B cell (primary cell): ENCODE data around the gene TRMU. TPM values are rescaled to one million over a fixed set of nuclear protein-coding genes. Genes with fewer than 3 reads are reported as not detected.

Experiments
- ATAC-seq: fragments of 200-7000 bp; cut with Tn5 transposase; one replicate; pipeline ENCODE4 v1.10.0; 2021; ENCODE audit warnings: low read depth, mild to moderate bottlenecking, moderate number of reproducible peaks, moderate library complexity
- CTCF ChIA-PET: fragments of 350-600 bp; sonication (Branson Sonifier 250); formaldehyde crosslinking; loops from one replicate; lab custom pipeline; 2021; ENCODE audit warnings: antibody characterized with exemption, inconsistent platforms; lab: Charles Lee
- POLR2A ChIA-PET: fragments of 350-600 bp; sonication (Branson Sonifier 250); formaldehyde crosslinking; loops from one replicate; lab custom pipeline; 2021; ENCODE audit warnings: antibody characterized with exemption; lab: Charles Lee
- DNase-seq: peaks from one replicate; pipeline ENCODE4 v3.0.0; 2013
- H2AFZ ChIP-seq: 2 replicates; pipeline ENCODE4 v1.6.1; 2012; ENCODE audit warnings: mild to moderate bottlenecking, low read depth, low read length; ENCODE audit not compliant: insufficient read depth, poor library complexity, severe bottlenecking
- H3K27ac ChIP-seq, 2 donors: 1 replicate in 1 of 2; 2 replicates in 1 of 2; pipeline ENCODE4 v1.5.1; 2012 to 2013; ENCODE audit warnings: low read length in 2 of 2, mild to moderate bottlenecking in 2 of 2, moderate library complexity in 1 of 2
- H3K27me3 ChIP-seq, 4 experiments: fragments of 200-600 bp in 1 of 4; sonication (generic) in 1 of 4; replicated peaks in 1 of 4; 1 replicate in 2 of 4; 2 replicates in 2 of 4; pipeline versions ENCODE4 v1.6.1 to v1.7.0; 2013 to 2016; ENCODE audit warnings: low read length in 3 of 4, mild to moderate bottlenecking in 2 of 4, mixed read lengths in 1 of 4, moderate library complexity in 1 of 4; ENCODE audit not compliant: insufficient read depth in 4 of 4, control insufficient read depth in 3 of 4; ENCODE audit errors: control extremely low read depth in 1 of 4
- H3K36me3 ChIP-seq, 2 experiments: replicated peaks in 1 of 2; 1 replicate in 1 of 2; 2 replicates in 1 of 2; pipeline versions ENCODE4 v1.6.1 to v1.7.1; 2013; ENCODE audit warnings: low read length in 1 of 2; ENCODE audit not compliant: insufficient read depth in 2 of 2, control insufficient read depth in 1 of 2; ENCODE audit errors: control extremely low read depth in 1 of 2, extremely low read depth in 1 of 2
- H3K4me1 ChIP-seq, 2 donors: fragments of 200-600 bp in 1 of 2; sonication (generic) in 1 of 2; 1 replicate in 1 of 2; 2 replicates in 1 of 2; pipeline versions ENCODE4 v1.5.1 to v1.6.1; 2013 to 2017; ENCODE audit warnings: low read length in 2 of 2; ENCODE audit not compliant: control insufficient read depth in 2 of 2, insufficient read depth in 2 of 2
- H3K4me2 ChIP-seq: replicated peaks from 2 replicates; pipeline ENCODE3; 2012; ENCODE audit warnings: mild to moderate bottlenecking, low read depth, low read length; ENCODE audit not compliant: poor library complexity, severe bottlenecking
- H3K4me3 ChIP-seq, 5 experiments: fragments of 200-600 bp in 1 of 5; sonication (generic) in 1 of 5; 1 replicate in 3 of 5; 2 replicates in 2 of 5; pipeline versions ENCODE4 v1.5.1 to v1.7.0; 2011 to 2016; ENCODE audit warnings: low read length in 4 of 5, mild to moderate bottlenecking in 4 of 5, low read depth in 2 of 5, control low read depth in 1 of 5, moderate library complexity in 1 of 5; ENCODE audit not compliant: insufficient read depth in 1 of 5; ENCODE audit errors: control extremely low read depth in 1 of 5, extremely low read depth in 1 of 5
- H3K79me2 ChIP-seq: fragments of 200-600 bp; sonication (generic); one replicate; pipeline ENCODE4 v1.6.0; 2016; ENCODE audit warnings: low read length; ENCODE audit not compliant: control insufficient read depth, insufficient read depth
- H3K9ac ChIP-seq: fragments of 200-600 bp; sonication (generic); 2 replicates; pipeline ENCODE4 v1.6.1; 2017; ENCODE audit warnings: mild to moderate bottlenecking, low read length, moderate library complexity
- H3K9me3 ChIP-seq, 3 donors: one replicate each; pipeline versions ENCODE4 v1.6.1 to v1.7.1; 2013; ENCODE audit warnings: low read length in 2 of 3; ENCODE audit not compliant: control insufficient read depth in 2 of 3, insufficient read depth in 1 of 3; ENCODE audit errors: control extremely low read depth in 1 of 3
- H4K20me1 ChIP-seq: 2 replicates; pipeline ENCODE4 v1.6.0; 2012; ENCODE audit warnings: mild to moderate bottlenecking, low read length; ENCODE audit not compliant: insufficient read depth, control insufficient read depth, poor library complexity, severe bottlenecking
- H3K27ac Mint-ChIP-seq: one replicate; pipeline ENCODE4 v1.8.0; 2021; ENCODE audit warnings: mixed read lengths
- H3K27me3 Mint-ChIP-seq: one replicate; pipeline ENCODE4 v1.8.0; 2021; ENCODE audit warnings: mixed read lengths
- H3K4me1 Mint-ChIP-seq: one replicate; pipeline ENCODE4 v1.8.0; 2021; ENCODE audit warnings: mixed read lengths
- H3K4me3 Mint-ChIP-seq: one replicate; pipeline ENCODE4 v1.8.0; 2021; ENCODE audit warnings: mixed read lengths
- H3K9me3 Mint-ChIP-seq: one replicate; pipeline ENCODE4 v1.8.0; 2022; ENCODE audit warnings: mixed read lengths; ENCODE audit not compliant: insufficient read depth
- CTCF ChIP-seq: fragments of 200-600 bp; IDR thresholded peaks from one replicate; pipeline ENCODE4 v1.8.0; 2022; ENCODE audit warnings: antibody characterized with exemption, mild to moderate bottlenecking
- EZH2 ChIP-seq: IDR thresholded peaks from 2 replicates; pipeline ENCODE4 v1.6.1; 2012; ENCODE audit warnings: borderline replicate concordance, low read depth, mild to moderate bottlenecking, moderate library complexity, low read length; ENCODE audit not compliant: insufficient read depth, poor library complexity, severe bottlenecking
- WGBS: methylation state at CpG from one replicate; pipeline ENCODE4 v1.1.5; 2013; ENCODE audit warnings: missing lambda C conversion rate; ENCODE audit not compliant: insufficient coverage; 5-methylcytosine and 5-hydroxymethylcytosine counted together
- intact Hi-C: fragments of 100-400 bp; cut with micrococcal nuclease; formaldehyde crosslinking; loops from one replicate; pipeline ENCODE4 v1.10.0; 2022
- polyA plus RNA-seq: library from polyadenylated mRNA; depleted of rRNA; stranded (reverse); fragments of >200 nt; gene quantifications from 2 replicates; pipeline ENCODE4 v1.2.3, GENCODE V29; 2012
- total RNA-seq, 2 donors: library from RNA; stranded (reverse); fragments of 120-200 nt in 1 of 2; gene quantifications; 1 replicate in 1 of 2; 2 replicates in 1 of 2; pipeline versions ENCODE4 v1.2.3 to v1.2.4, GENCODE V29; 2013 to 2022

The TRMU gene
- total and polyA plus RNA-seq, 2 donors (not counting 1 experiment from before 2014, with no cell fraction given), result 51.0 to 76.9 TPM

GRCh38 chr22:46378426-46379065 lies 43.0 kb downstream of the TRMU start:
- ChIA-PET CTCF (interaction anchor here (1.1 kb wide), 1 partner anchor 11 kb away, joined by 6 read pairs; no protein-coding TSS in a partner anchor), POLR2A (interaction anchor here (0.7 kb wide), 1 partner anchor 43 kb away, joined by 11 read pairs; no protein-coding TSS in a partner anchor)
- no peak overlapping the region for H3K4me3 Mint-ChIP-seq
- Histone ChIP-seq H3K9ac (no peak overlapping the region), H3K9me3 (peaks cover 0 to 37% (median 14%) of the 10 kb centered on the region in 3 donors), H3K36me3 (peaks cover 6 to 80% of the 10 kb centered on the region in 2 experiments), H3K4me1 (peaks cover 9 to 15% of the 10 kb centered on the region in 2 donors), H2AFZ (no peak overlapping the region), H3K4me3 (no peak overlapping the region), H3K4me2 (no peak overlapping the region), H3K27me3 (peaks cover 0 to 6% (median 0%) of the 10 kb centered on the region in 4 experiments), H3K27ac (no peak overlapping the region), H3K79me2 (no peaks in the 10 kb centered on the region), H4K20me1 (no peaks in the 10 kb centered on the region)
- ATAC-seq, result no peak
- intact Hi-C loops, result no loop called here
- no peak for DNase-seq
- WGBS, result 93% methylated on average over 22 of the region's 22 CpGs
- peaks cover 2% of the 10 kb centered on the region for H3K9me3 Mint-ChIP-seq
- no peak for TF ChIP-seq CTCF
- TF ChIP-seq EZH2, result no peak
- H3K27ac Mint-ChIP-seq, result no peak overlapping the region
- H3K4me1 Mint-ChIP-seq, result peaks cover 5% of the 10 kb centered on the region
- no peaks in the 10 kb centered on the region for H3K27me3 Mint-ChIP-seq
